Endothelial cell of umbilical vein (primary cell): ENCODE results near the gene STEAP4.

Source experiments
- CTCF ChIP-seq, 2 donors: IDR thresholded peaks; 1 replicate in 1 of 2; 2 replicates in 1 of 2; pipeline ENCODE4 v1.5.1; 2011; ENCODE audit warnings: low read length in 2 of 2, mild to moderate bottlenecking in 2 of 2, moderate library complexity in 2 of 2, control low read depth in 1 of 2, inconsistent platforms in 1 of 2, low read depth in 1 of 2; ENCODE audit not compliant: insufficient read depth in 1 of 2; ENCODE audit errors: extremely low read depth in 1 of 2
- EZH2 ChIP-seq: IDR thresholded peaks from 2 replicates; pipeline ENCODE4 v1.6.1; 2012; ENCODE audit warnings: borderline replicate concordance, low read depth, mild to moderate bottlenecking, moderate library complexity, low read length, inconsistent platforms; ENCODE audit not compliant: severe bottlenecking
- JUN ChIP-seq: IDR thresholded peaks from 2 replicates; pipeline ENCODE4 v1.6.1; 2011; ENCODE audit warnings: borderline replicate concordance, low read depth; ENCODE audit not compliant: insufficient read length, insufficient read depth
- MYC ChIP-seq: IDR thresholded peaks from one replicate; pipeline ENCODE4 v1.6.1; 2011; ENCODE audit warnings: mild to moderate bottlenecking, low read depth, low read length
- POLR2A ChIP-seq: IDR thresholded peaks from 2 replicates; pipeline ENCODE4 v1.6.1; 2012; ENCODE audit warnings: low read depth, mild to moderate bottlenecking, control low read depth, low read length

- no peak for TF ChIP-seq POLR2A
- no peak for TF ChIP-seq CTCF (IDR thresholded peaks at IDR 0.05; ENCODE audit: extremely low read depth in 1 of 2, insufficient read depth in 1 of 2, low read depth in 1 of 2, low read length in 2 of 2)
- TF ChIP-seq EZH2: no peak
- no peak for TF ChIP-seq MYC
- TF ChIP-seq JUN: no peak
These were observed 77.2 kb downstream of the STEAP4 start for GRCh38 chr7:88229302-88229995.
